Activated gamma-delta T cell (primary cell): ENCODE measurements around the gene HAL.

Experiments
- DNase-seq: peaks from one replicate; lab custom pipeline; 2025; lab: John Stamatoyannopoulos, UW

HAL gene

GRCh38 chr12:96014943-96015599 is 18.9 kb upstream of the HAL start:
- no peak for DNase-seq

GRCh38 chr12:96007729-96008128 is 11.6 kb upstream of the HAL start:
- DNase-seq, result no peak

- DNase-seq, result no peak
Observed at GRCh38 chr12:96006727-96007126, 10.6 kb upstream of the HAL start.

- DNase-seq, result no peak
Observed at GRCh38 chr12:96000858-96001257, 4.7 kb upstream of the HAL start.

GRCh38 chr12:95999484-95999883 is 3.3 kb upstream of the HAL start:
- DNase-seq, result no peak

- no peak for DNase-seq
Observed at GRCh38 chr12:95998611-95999286, 2.6 kb upstream of the HAL start.

- DNase-seq, result no peak
Observed at GRCh38 chr12:95997911-95998510, 1.9 kb upstream of the HAL start.

GRCh38 chr12:95997276-95997675 is 1.1 kb upstream of the HAL start:
- no peak for DNase-seq

GRCh38 chr12:95995238-95996031 is 709 bp downstream of the HAL start:
- DNase-seq, result no peak

- no peak for DNase-seq
Observed at GRCh38 chr12:95994476-95994875, 1.7 kb downstream of the HAL start.

- no peak for DNase-seq
Observed at GRCh38 chr12:95993907-95994306, 2.2 kb downstream of the HAL start.

- DNase-seq, result no peak
Observed at GRCh38 chr12:95990136-95990535, 6.0 kb downstream of the HAL start.

GRCh38 chr12:95989504-95990123 is 6.5 kb downstream of the HAL start:
- no peak for DNase-seq

- DNase-seq, result no peak
Observed at GRCh38 chr12:95988506-95989275, 7.5 kb downstream of the HAL start.

- DNase-seq, result no peak
Observed at GRCh38 chr12:95986635-95987570, 9.2 kb downstream of the HAL start.

- DNase-seq, result no peak
Observed at GRCh38 chr12:95984682-95985081, 11.5 kb downstream of the HAL start.

- no peak for DNase-seq
Observed at GRCh38 chr12:95982602-95983001, 13.5 kb downstream of the HAL start.

GRCh38 chr12:95980437-95980836 is 15.7 kb downstream of the HAL start:
- no peak for DNase-seq

GRCh38 chr12:95978774-95979173 is 17.4 kb downstream of the HAL start:
- DNase-seq, result no peak

GRCh38 chr12:95978351-95978750 is 17.8 kb downstream of the HAL start:
- DNase-seq, result no peak
